Bronchial epithelial cell (primary cell): ENCODE results near the gene PPP1R8. TPM values are rescaled to one million over a fixed set of nuclear protein-coding genes. Genes with fewer than 3 reads are reported as not detected.
"Not testable (repeated sequence)": the region's sequence is repeated elsewhere in the genome, so short reads cannot be mapped to it uniquely, and the experiment has no call there.

Experiments
- DNase-seq: peaks from one replicate; pipeline ENCODE4 v3.0.0-alpha.2; 2010; ENCODE audit warnings: low read depth
- FAIRE-seq: peaks from 2 replicates; lab custom pipeline; 2011; peaks lifted over from hg19 to GRCh38; lab: Jason Lieb, UNC
- H3K27me3 ChIP-seq: 2 replicates; pipeline ENCODE4 v1.5.1; 2011; ENCODE audit warnings: low read length; ENCODE audit not compliant: control insufficient read depth, insufficient read depth
- H3K36me3 ChIP-seq: 2 replicates; pipeline ENCODE4 v1.5.1; 2011; ENCODE audit warnings: low read length; ENCODE audit not compliant: control insufficient read depth, insufficient read depth
- H3K4me3 ChIP-seq: 2 replicates; pipeline ENCODE4 v1.5.1; 2011; ENCODE audit warnings: mild to moderate bottlenecking, low read depth, low read length, control low read depth
- total RNA-seq: library from RNA; depleted of rRNA; stranded (reverse); fragments of >200 nt; gene quantifications from 2 replicates; pipeline ENCODE4 v1.2.1, GENCODE V29; 2014
- TF ChIP-seq, protein P1 (sequence below): IDR thresholded peaks from 2 replicates; pipeline ENCODE4 v1.5.1; 2011; ENCODE audit warnings: mild to moderate bottlenecking, moderate library complexity, low read length, control low read depth, inconsistent platforms; ENCODE audit not compliant: insufficient read depth, severe bottlenecking

PPP1R8 gene
- total RNA-seq, 1 donor from 2014 or later: 51.9 TPM

DNA sequence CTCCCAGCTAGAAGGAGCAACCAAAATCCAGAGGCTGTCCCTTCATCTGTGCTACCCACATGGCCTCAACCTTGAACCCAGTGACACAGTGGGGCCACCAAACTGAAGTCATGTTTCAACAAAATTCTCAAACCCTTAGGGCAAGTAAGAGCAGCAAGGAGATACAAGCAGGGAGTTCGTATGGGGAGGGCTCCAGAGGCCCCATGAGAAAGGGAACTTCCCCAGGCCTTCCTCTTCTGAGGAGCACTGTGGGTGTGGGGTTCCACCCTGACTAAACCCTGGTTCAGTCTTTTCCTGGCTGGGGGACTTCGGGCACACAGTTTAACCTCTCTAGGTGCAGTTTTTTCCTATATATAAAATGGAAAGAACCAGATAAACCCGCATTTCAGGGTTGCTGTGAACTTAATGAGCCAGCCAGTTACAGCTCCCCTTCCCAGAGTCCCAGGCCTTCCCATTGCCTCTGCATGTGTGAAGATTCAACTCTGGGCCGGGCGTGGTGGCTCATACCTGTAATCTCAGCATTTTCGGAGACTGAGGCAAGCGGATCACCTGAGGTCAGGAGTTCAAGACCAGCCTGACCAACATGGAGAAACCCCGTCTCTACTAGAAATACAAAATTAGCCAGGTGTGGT, 33.8 kb downstream of the PPP1R8 start:
- TF ChIP-seq, protein P1, sequence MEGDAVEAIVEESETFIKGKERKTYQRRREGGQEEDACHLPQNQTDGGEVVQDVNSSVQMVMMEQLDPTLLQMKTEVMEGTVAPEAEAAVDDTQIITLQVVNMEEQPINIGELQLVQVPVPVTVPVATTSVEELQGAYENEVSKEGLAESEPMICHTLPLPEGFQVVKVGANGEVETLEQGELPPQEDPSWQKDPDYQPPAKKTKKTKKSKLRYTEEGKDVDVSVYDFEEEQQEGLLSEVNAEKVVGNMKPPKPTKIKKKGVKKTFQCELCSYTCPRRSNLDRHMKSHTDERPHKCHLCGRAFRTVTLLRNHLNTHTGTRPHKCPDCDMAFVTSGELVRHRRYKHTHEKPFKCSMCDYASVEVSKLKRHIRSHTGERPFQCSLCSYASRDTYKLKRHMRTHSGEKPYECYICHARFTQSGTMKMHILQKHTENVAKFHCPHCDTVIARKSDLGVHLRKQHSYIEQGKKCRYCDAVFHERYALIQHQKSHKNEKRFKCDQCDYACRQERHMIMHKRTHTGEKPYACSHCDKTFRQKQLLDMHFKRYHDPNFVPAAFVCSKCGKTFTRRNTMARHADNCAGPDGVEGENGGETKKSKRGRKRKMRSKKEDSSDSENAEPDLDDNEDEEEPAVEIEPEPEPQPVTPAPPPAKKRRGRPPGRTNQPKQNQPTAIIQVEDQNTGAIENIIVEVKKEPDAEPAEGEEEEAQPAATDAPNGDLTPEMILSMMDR: no peak
- DNase-seq (peak; percentile 50), FAIRE-seq (no peak)
- no peaks in the 10 kb centered on the region for H3K36me3 ChIP-seq
- no peaks in the 10 kb centered on the region for H3K27me3 ChIP-seq
- H3K4me3 ChIP-seq: no peak overlapping the region

DNA sequence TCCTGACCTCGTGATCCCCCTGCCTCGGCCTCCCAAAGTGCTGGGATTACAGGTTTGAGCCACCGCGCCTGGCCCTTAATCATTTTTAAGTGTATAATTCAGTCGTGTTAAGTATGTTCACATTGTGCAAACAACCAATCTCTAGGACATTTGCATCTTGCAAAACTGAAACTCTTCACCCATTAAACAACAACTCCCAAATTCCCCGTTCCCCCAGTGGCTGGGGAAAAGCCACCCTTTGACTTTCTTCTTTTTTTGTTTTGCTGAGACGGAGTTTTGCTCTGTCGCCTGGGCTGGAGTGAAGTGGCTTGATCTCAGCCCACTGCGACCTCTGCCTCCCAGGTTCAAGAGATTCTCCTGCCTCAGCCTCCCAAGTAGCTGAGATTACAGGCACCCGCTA, 35.2 kb downstream of the PPP1R8 start:
- no peak overlapping the region for H3K4me3 ChIP-seq
- no peaks in the 10 kb centered on the region for H3K27me3 ChIP-seq
- TF ChIP-seq, protein P1: no peak
- no peak for FAIRE-seq
- no peaks in the 10 kb centered on the region for H3K36me3 ChIP-seq
- DNase-seq: no peak

DNA sequence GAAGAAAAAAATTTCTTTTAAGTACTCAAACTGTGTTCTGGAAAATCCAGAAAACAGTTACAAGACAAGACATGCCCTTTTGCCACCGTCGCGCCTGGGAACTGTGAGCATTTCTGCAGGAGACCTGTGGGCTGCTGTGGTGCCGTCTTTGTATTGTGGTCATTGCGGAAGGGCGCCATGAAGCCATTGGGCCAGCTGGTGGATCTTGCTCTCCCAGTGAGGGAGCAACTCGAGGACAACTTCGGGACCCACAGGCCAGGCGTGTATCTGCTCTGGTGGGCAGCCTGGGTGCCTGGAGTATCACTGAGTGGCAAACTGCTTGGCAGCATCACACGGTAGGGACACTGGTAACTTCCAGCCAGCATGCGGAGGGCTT, 38.0 kb downstream of the PPP1R8 start:
- FAIRE-seq (no peak), DNase-seq (peak; percentile 35)
- H3K27me3 ChIP-seq: no peaks in the 10 kb centered on the region
- no peaks in the 10 kb centered on the region for H3K36me3 ChIP-seq
- H3K4me3 ChIP-seq: no peak overlapping the region
- TF ChIP-seq, protein P1: no peak

DNA sequence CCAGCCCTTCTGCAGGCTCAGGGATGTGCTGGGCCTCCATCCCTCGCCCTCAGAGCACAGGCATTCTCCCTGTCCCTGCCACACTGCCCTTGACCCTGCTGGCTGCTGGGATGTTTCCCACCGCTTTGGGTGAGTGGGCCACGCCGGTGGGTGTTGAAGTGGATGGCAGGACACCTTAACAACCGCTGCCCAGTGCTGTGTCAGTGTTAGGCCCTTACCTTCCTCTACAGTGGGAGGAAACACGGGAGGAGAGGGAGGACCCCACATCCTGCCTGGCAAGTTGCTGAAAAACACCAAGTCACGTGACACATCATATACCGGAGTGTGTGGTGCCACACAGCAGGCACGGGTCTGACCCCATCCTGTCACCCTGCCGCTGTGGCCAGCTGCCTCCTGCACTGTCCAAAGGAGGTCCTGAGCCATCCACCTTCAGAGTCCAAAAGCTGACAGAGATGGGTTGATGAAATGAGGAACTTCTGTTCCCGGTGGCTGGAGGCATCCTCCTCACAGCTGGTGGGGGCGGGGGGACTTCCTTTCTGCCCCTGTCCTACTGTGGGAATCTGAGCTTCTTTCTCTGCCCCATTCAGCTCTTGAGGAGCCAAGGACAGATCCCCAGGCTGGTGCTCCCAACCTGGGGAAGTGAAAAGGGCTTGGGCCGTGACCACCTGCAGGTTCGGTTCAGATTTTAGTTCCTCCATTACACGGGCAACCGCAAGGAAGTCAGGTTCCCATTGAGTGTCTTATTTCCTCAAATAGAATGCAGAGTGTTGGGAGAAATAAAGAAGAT, 38.5 kb downstream of the PPP1R8 start:
- DNase-seq (no peak), FAIRE-seq (no peak)
- no peak overlapping the region for H3K4me3 ChIP-seq
- TF ChIP-seq, protein P1: no peak
- H3K27me3 ChIP-seq: no peaks in the 10 kb centered on the region
- H3K36me3 ChIP-seq: no peaks in the 10 kb centered on the region

DNA sequence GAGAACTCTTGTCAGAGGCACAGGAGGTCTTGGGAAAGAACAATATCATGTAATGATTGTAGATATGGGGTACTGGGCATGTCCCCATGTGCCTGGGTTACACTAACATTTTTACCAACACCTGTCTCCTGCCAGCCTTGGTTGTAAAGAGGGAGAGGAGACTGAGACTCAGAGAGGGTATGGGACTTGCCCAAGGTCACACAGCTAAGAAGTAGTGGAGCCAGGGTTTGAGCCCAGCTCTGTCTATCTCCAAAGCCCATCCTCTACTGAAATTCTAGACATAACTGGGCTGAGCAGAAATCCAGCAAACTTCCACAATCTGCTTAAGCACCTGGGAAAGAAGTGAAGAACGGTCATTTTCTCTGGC, 39.1 kb downstream of the PPP1R8 start:
- H3K36me3 ChIP-seq: no peaks in the 10 kb centered on the region
- DNase-seq: no peak
- H3K27me3 ChIP-seq: no peaks in the 10 kb centered on the region
- no peak overlapping the region for H3K4me3 ChIP-seq
- TF ChIP-seq, protein P1: no peak
- no peak for FAIRE-seq

DNA sequence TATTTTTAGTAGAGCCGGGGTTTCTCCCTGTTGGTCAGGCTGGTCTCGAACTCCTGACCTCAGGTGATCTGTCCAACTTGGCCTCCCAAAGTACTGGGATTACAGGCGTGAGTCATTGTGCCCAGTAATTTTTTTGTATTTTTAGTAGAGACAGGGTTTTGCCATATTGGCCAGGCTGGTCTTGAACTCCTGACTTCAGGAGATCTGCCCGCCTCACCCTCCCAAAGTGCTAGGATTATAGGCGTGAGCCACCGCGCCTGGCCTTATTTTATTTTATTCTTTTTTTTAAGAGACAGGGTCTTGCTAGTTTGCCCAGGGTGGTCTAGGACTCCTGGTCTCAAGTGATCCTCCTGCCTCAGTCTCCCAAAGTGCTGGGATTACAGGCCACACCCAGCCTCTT, 40.5 kb downstream of the PPP1R8 start:
- not testable (repeated sequence) for DNase-seq, H3K36me3 ChIP-seq, H3K4me3 ChIP-seq, FAIRE-seq, H3K27me3 ChIP-seq
